ENCODE data around the gene FAM90A1.
"Not testable (repeated sequence)": the region's sequence is repeated elsewhere in the genome, so short reads cannot be mapped to it uniquely, and the experiment has no call there.

DNA sequence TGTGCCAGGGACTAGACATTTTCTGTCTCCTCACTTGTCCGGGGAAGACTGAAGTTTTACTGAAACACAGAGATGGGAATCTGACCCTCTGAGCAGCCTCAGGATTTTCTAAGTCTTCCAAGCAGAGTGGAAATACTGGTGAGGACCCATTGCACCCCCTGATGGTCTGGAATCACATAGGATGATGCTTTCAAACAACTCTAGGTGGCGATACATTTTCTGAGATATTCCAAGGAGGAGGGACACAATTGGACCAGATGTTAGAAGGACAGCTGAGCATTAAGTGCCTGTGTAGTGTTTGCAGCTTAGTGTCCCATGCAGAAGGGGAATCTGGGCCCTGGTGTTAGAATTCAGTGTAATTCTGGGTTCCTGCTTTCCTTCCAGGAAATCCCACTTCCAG lies 39.3 kb downstream of the FAM90A1 start:
- TF ChIP-seq, protein P1, sequence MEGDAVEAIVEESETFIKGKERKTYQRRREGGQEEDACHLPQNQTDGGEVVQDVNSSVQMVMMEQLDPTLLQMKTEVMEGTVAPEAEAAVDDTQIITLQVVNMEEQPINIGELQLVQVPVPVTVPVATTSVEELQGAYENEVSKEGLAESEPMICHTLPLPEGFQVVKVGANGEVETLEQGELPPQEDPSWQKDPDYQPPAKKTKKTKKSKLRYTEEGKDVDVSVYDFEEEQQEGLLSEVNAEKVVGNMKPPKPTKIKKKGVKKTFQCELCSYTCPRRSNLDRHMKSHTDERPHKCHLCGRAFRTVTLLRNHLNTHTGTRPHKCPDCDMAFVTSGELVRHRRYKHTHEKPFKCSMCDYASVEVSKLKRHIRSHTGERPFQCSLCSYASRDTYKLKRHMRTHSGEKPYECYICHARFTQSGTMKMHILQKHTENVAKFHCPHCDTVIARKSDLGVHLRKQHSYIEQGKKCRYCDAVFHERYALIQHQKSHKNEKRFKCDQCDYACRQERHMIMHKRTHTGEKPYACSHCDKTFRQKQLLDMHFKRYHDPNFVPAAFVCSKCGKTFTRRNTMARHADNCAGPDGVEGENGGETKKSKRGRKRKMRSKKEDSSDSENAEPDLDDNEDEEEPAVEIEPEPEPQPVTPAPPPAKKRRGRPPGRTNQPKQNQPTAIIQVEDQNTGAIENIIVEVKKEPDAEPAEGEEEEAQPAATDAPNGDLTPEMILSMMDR (conservative IDR thresholded peaks at IDR 0.05 in 1 of 2, IDR thresholded peaks at IDR 0.05 in 1 of 2; ENCODE audit: low read depth in 1 of 2, low read length in 2 of 2) = not testable (repeated sequence)
- not testable (repeated sequence) for TF ChIP-seq EZH2 (IDR thresholded peaks at IDR 0.05; ENCODE audit: low read length, missing control alignments)
